Erythroblast (primary cell): Measurements from ENCODE around the gene TCF12.

ENCODE experiments used
- GATA1 ChIP-seq: IDR thresholded peaks from 2 replicates; pipeline ENCODE4 v1.6.1; 2011; ENCODE audit warnings: low read depth, mild to moderate bottlenecking, control low read depth, low read length, moderate library complexity
- POLR2A ChIP-seq: IDR thresholded peaks from 2 replicates; pipeline ENCODE4 v1.6.1; 2011; ENCODE audit warnings: mild to moderate bottlenecking, low read length

GRCh38 chr15:57332326-57332725 lies 413.9 kb downstream of the TCF12 start:
- TF ChIP-seq POLR2A (no peak), GATA1 (no peak)
